ENCODE measurements around the gene PAPPA2.

PAPPA2 gene

GRCh38 chr1:176839216-176839615, 376.2 kb downstream of the PAPPA2 start:
- H3K27ac ChIP-seq = no peak overlapping the region

GRCh38 chr1:176841238-176841637, 378.3 kb downstream of the PAPPA2 start:
- no peak for DNase-seq (ENCODE audit: low read depth, low spot score)

More at GRCh38 chr1:176839216-176839615, 376.2 kb downstream of the PAPPA2 start:
- DNase-seq (ENCODE audit: low read depth, low spot score) = no peak

DNA sequence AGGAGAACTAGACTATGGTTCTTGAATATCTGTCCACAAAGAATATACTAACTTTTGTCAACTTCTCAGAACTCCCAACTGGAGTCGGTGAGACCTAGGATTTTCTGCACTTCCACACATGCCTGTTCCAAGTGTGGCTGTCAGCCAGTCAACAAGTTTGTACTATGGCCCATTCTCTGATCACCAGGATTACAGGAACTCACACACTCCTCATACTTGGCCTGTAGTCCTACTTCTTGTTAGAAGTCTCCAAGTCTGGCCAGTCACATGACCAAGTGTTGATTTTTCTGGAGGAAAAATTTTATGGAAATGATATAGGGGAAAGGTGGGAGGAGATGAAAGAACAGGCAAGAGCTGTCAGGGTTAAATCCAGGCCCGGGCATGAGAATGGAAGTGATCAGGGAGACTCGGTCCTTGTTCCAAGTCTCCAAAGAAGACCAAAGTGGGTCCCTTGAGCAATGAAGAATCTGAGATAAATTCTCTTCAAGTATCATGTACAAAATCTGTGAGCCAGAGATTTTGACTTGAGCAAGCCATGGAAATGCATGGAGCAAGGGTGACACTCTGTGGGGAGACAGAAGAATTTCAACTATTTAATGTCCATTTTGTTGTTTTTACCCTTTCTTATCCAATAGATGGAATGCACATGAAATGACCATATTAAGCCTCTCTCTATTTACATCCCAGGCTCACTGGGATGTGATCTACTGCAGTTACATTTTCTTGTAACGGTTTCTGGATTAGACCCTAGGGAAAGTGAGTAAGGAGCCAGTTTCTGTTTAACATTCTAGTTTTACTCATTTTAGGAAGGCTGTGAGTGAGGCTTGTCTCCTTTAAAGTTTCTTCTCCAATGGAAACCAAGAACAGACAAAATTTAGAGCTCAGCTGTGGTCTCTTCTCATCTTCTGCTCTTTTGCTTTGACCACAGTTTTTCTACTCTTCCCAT, 380.6 kb downstream of the PAPPA2 start:
- no peak for DNase-seq (ENCODE audit: low read depth, low spot score)
- no peak overlapping the region for H3K27ac ChIP-seq

More at GRCh38 chr1:176841238-176841637, 378.3 kb downstream of the PAPPA2 start:
- H3K27ac ChIP-seq = no peak overlapping the region

- H3K27ac ChIP-seq = peak overlapping the region; percentile 24
- DNase-seq (ENCODE audit: low read depth, low spot score) = no peak
Observed at GRCh38 chr1:176847052-176847451, 384.1 kb downstream of the PAPPA2 start.

DNA sequence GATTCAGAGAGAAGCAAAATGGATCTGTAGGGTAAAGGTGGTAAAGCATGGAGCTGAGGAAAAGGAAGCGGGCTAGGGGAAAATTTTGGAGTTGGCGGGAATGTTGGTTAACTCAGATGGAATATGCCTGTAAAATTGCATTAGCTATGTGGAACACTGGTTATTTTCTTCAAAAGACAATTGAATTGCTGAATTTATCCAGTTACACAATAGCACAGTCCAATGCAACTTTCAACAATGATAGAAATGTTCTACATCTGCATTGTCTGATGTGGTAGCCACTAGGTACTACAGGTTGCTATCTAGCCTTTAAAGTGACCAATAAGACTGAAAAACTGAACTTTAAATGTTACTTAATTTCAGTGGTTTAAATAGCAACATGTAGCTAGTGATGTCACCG, 386.3 kb downstream of the PAPPA2 start:
- DNase-seq (ENCODE audit: low read depth, low spot score) = no peak
- no peak overlapping the region for H3K27ac ChIP-seq

DNA sequence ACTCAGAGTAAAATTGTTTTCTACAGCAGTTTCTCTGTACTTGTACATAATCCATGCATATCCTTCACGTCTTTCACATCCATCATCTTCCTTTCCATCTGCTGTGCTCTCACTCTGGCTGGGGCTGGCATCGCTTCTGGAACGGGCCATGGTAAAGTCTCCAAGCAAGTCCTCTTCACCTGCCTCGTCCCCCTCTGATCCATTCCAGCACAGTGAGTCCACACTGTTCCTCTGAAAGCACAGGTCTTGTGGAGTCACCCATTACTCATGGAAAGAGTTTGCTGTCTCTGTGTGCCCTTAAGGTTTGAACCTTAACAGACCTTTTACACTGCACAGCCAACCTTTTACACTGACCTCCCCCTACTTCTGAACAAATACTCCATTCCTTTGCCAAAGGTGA, 387.9 kb downstream of the PAPPA2 start:
- DNase-seq (ENCODE audit: low read depth, low spot score) = no peak
- no peak overlapping the region for H3K27ac ChIP-seq

DNA sequence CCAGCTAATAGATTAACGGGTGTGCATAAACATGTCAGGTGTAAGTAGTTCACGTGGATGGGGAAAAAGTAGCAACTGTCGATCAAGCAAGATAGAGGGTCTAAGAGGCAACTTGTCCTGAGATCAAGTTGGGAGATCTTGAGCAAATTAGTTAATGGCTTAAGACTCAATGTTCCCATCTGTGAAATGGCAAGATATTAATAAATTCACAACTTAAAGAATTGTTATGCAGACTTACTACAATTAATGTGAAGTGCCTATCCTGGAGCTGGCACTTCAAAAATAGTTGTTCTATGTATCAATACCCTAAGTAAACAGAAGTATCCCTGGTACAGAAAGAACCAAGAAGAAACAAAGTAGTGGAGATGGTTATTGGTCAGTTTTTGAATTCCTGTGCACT, 389.1 kb downstream of the PAPPA2 start:
- no peak overlapping the region for H3K27ac ChIP-seq
- no peak for DNase-seq (ENCODE audit: low read depth, low spot score)

DNA sequence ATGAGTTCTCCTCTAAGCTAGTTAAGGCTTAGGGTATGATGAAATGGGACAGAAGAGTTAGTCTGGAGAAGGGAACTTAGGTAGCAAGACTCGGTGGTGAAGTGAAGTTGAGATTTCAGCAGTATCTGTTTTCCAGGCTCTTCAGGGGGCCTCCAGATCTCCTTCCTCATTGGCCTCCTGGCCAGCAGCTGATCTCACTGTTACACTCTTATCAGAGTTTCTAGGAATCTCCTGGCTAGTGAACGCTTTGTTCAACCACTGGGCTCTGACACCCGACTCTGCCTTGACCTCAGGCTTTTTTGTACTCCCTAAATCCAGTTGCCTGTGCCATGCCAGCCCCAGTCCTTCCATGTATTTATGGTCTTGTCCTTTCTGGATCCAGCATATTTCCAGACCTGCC, 390.5 kb downstream of the PAPPA2 start:
- no peak overlapping the region for H3K27ac ChIP-seq
- no peak for DNase-seq (ENCODE audit: low read depth, low spot score)

GRCh38 chr1:176854121-176854520, 391.1 kb downstream of the PAPPA2 start:
- no peak overlapping the region for H3K27ac ChIP-seq
- no peak for DNase-seq (ENCODE audit: low read depth, low spot score)

DNA sequence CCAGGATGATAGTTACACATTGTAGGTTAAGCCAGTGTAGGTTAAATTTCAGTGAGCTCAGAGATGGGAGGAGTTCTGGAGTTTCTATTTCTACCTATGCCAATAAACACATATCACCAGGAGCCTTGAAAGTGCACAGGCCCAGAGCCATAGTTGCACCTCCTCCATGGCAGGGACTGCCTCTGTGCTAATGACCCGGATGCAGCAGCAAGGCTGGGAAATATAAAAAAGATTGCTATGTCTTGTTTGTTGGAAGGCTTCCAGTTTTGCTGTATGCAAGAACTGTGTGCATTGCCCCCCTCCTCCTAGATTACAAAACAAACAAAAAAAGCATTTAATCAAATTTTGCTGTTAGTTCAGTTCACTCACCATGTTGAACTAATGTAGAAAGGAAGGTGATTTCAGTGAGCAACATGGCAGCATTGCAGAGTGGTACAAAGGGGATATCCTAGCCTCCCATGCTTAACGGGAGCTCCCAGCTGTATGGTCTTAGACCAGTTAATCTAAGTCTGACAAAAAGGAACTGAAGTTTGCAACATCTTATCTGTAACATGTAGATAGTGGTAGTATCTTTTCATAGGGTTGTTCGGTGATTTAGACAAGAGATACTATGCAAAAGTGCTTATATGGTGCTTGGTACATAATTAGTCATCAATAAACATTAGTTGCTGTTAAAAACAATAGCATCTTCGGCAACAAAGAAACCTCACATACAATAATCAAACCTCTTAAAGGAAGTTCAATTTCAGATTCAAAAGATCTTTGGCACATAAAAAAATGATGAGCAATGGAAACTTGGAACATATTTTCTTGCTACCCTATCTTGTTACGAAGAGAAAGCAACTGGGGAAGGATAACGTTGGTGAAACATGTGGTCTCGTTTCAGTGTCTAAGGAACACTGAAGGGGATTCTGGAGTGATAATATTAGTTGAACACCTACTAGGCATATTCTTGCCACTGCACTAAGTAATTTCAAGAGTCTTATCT, 392.1 kb downstream of the PAPPA2 start:
- no peak overlapping the region for H3K27ac ChIP-seq

GRCh38 chr1:176857632-176858031, 394.7 kb downstream of the PAPPA2 start:
- DNase-seq (ENCODE audit: low read depth, low spot score) = peak; percentile 34
- H3K27ac ChIP-seq = no peak overlapping the region

More for the DNA sequence above, 392.1 kb downstream of the PAPPA2 start:
- no peak for DNase-seq (ENCODE audit: low read depth, low spot score)

GRCh38 chr1:176858433-176858916, 395.5 kb downstream of the PAPPA2 start:
- no peak for DNase-seq (ENCODE audit: low read depth, low spot score)
- no peak overlapping the region for H3K27ac ChIP-seq

- no peak for DNase-seq (ENCODE audit: low read depth, low spot score)
- H3K27ac ChIP-seq = peak overlapping the region; percentile 29
Observed at GRCh38 chr1:176863613-176864012, 400.6 kb downstream of the PAPPA2 start.

- no peak for DNase-seq (ENCODE audit: low read depth, low spot score)
- peak overlapping the region; percentile 29 for H3K27ac ChIP-seq
Observed at GRCh38 chr1:176864211-176864610, 401.2 kb downstream of the PAPPA2 start.

DNA sequence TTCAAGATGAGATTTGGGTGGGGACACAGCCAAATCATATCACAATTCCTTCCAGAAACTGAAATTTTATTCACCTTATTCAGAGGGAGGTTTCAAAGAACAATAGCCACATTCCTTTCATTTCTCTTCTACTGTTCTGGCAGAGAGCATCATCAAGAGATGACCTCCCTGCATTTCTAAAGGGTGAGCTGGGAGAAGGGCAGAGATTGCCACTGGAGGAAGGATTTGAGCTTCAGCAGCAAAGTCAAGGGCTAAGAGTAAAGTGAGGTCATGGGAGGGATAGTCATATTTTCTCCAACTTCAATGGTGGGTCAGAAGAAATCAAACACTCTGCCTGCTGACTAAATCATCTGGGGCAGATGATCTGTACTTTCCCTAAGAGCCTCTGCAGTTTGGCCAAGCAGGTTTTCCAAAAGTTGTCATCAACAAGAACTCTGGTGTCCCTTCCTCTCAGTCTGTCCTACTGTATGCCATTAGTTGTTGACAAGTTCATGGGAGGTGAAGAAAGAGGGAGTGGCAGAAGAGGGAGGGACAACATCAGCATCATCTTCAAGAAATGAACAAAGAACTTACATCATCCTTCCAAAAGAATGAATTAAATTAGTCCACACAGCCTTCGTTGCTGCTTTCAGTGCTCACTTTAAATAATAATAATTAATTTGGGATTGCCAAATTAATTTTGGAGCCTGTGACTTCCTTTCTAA, 403.2 kb downstream of the PAPPA2 start:
- peak overlapping the region; percentile 56 for H3K27ac ChIP-seq
- no peak for DNase-seq (ENCODE audit: low read depth, low spot score)

DNA sequence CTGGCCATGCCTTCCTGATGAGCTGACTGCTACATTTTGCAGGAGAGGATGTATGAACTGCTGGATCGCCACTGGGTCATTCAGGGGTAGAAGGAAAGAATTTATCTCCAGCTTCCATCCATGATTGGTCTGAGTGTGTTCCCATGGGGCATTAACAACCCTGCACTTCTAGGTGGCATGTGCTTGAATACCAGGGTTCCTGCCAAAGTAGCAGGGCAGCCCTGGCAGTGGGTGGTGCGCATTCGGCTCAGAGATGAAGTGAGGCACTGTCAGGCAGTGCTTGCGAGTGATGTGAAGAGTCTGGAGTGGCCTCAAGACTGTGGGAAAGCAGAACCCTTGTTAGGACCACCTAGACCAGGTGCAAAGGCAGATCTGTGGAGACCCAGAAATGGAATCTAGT, 406.6 kb downstream of the PAPPA2 start:
- no peak overlapping the region for H3K27ac ChIP-seq
- no peak for DNase-seq (ENCODE audit: low read depth, low spot score)

DNA sequence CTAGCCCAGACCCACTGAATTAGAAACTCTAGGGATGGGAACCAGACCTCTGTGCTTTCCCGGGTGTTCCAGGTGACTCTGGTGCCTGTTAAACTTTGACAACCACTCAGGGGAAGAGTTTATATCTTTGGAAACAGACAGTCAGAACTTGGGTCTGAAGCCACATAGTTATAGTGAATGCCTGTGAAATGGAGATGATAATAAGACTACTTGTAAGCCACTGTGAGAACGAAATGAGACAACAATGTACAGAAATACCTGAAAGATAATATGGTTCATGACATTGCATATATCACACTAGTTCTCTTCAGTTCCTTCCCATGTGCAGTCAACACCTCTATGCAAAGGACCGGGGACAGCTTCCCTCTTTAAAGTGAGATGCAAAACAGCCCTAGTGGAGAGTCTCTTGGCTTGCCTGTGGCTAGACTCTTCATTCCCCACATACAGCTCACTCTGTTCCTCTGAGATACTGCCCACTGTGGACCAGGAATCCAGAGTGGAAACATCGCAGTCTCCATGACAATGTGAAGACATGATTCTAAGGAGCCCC, 414.1 kb downstream of the PAPPA2 start:
- no peak overlapping the region for H3K27ac ChIP-seq
- no peak for DNase-seq (ENCODE audit: low read depth, low spot score)

- DNase-seq (ENCODE audit: low read depth, low spot score) = no peak
- no peak overlapping the region for H3K27ac ChIP-seq
Observed at GRCh38 chr1:176877557-176877956, 414.6 kb downstream of the PAPPA2 start.

DNA sequence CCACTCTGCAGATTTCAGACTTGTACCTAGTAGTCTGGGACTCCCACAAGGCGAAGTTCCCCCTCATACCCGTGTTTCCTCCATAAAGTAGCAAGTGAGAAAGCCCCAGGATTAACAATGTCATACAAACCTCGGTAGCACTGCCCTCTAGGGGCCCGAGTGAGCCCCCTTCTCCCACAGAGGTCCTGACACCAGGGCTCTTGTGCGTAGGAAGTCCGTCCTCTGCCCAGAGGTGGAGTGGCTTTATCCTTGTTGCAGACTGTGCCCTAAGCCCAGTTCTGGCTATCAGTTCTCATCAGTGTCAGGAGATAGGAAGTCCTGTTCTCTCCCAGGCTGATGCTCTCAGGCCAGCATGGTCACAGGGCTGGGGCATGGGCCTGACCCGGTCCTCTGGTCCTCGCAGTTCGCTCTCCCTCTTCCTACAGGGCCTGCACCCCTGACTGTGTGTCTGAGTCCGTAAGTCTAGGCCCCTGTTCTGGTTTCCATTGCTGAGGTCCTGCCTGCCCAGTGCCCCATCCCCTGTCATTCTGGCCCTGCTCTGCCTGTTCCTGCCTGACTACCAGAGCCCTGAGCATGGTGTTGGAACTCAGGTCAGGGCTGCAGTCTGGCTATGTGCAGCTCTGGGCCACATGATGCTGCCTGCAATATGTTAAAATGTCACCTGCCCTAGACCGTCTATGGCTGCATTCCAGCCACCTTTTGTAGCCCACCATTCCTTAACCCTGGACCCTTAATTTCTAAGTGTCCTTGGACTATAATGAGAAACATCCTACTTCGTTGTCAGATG, 416.0 kb downstream of the PAPPA2 start:
- no peak for DNase-seq (ENCODE audit: low read depth, low spot score)
- no peak overlapping the region for H3K27ac ChIP-seq

Data from epithelial cell of prostate (primary cell).